HepG2 (cell line): Measurements from ENCODE around the gene HMCN1. TPM values are rescaled to one million over a fixed set of nuclear protein-coding genes. Genes with fewer than 3 reads are reported as not detected.

Experiments used
- ATAC-seq: fragments of 200-7000 bp; cut with Tn5 transposase; 3 replicates; pipeline ENCODE4 v1.9.1; 2020; ENCODE audit warnings: mild to moderate bottlenecking, moderate library complexity
- BruUV-seq: library from RNA; stranded (reverse); fragments of 400-500 nt; replicated peaks from 2 replicates; lab custom pipeline; 2021; lab: Mats Ljungman, UMichigan
- CTCF ChIA-PET: fragments of 300-600 bp; formaldehyde crosslinking; extraction: SDS; loops from one replicate; lab custom pipeline; 2021; ENCODE audit warnings: low total read pairs, inconsistent platforms, low intra/inter-chr PET ratio; lab: Yijun Ruan, JAX
- POLR2A ChIA-PET: fragments of 350-600 bp; sonication (Branson Sonifier 250); formaldehyde crosslinking; loops from one replicate; lab custom pipeline; 2020; ENCODE audit warnings: antibody characterized with exemption, inconsistent platforms; lab: Yijun Ruan, JAX
- DNase-seq: peaks from one replicate; pipeline ENCODE4 v3.0.0-alpha.2; 2015; ENCODE audit warnings: low spot score
- FAIRE-seq: peaks from 3 replicates; lab custom pipeline; 2011; peaks lifted over from hg19 to GRCh38; lab: Jason Lieb, UNC
- H2AFZ ChIP-seq: one replicate; pipeline ENCODE4 v1.6.1; 2011; ENCODE audit warnings: low read length, inconsistent platforms
- H3K27ac ChIP-seq: fragments of 300-600 bp; 3 replicates; pipeline ENCODE4 v1.8.0; 2011; ENCODE audit warnings: mixed run types, mild to moderate bottlenecking, mixed read lengths, low read length, inconsistent platforms; ENCODE audit not compliant: insufficient read depth; ENCODE audit errors: extremely low read length
- H3K27me3 ChIP-seq, 2 experiments: fragments of 200-600 bp in 1 of 2; 2 replicates in 1 of 2; 3 replicates in 1 of 2; pipeline versions ENCODE4 v1.6.0 to v1.8.0; 2011; ENCODE audit warnings: low read length in 2 of 2, mild to moderate bottlenecking in 2 of 2, moderate library complexity in 2 of 2, inconsistent platforms in 1 of 2; ENCODE audit not compliant: insufficient read depth in 2 of 2, control insufficient read depth in 1 of 2
- H3K36me3 ChIP-seq, 2 experiments: fragments of 200-600 bp in 1 of 2; replicated peaks in 1 of 2; 2 replicates in 1 of 2; 3 replicates in 1 of 2; pipeline versions ENCODE4 v1.5.1 to v1.8.0; 2011; ENCODE audit warnings: low read length in 2 of 2, inconsistent platforms in 1 of 2; ENCODE audit not compliant: insufficient read depth in 2 of 2, control insufficient read depth in 1 of 2
- H3K4me1 ChIP-seq: 2 replicates; pipeline ENCODE4 v1.5.1; 2012; ENCODE audit warnings: low read length, inconsistent platforms; ENCODE audit not compliant: insufficient read depth
- H3K4me2 ChIP-seq: 2 replicates; pipeline ENCODE4 v1.6.0; 2011; ENCODE audit warnings: low read depth, low read length, inconsistent platforms
- H3K4me3 ChIP-seq, 3 experiments: fragments of 200-600 bp in 1 of 3; sonication (generic), shearing (Covaris generic) in 1 of 3; replicated peaks in 1 of 3; 2 replicates each; pipeline ENCODE4 v1.5.1; 2011 to 2016; ENCODE audit warnings: low read length in 3 of 3, inconsistent platforms in 2 of 3, low read depth in 2 of 3, mild to moderate bottlenecking in 2 of 3, control low read depth in 1 of 3, mixed read lengths in 1 of 3; ENCODE audit not compliant: insufficient read depth in 1 of 3
- H3K79me2 ChIP-seq: one replicate; pipeline ENCODE4 v1.6.1; 2011; ENCODE audit warnings: low read length, inconsistent platforms; ENCODE audit not compliant: insufficient read depth
- H3K9ac ChIP-seq: 2 replicates; pipeline ENCODE4 v1.6.0; 2011; ENCODE audit warnings: mild to moderate bottlenecking, low read depth, low read length, inconsistent platforms; ENCODE audit not compliant: insufficient read depth
- H3K9me3 ChIP-seq: 2 replicates; pipeline ENCODE4 v1.5.1; 2012; ENCODE audit warnings: mild to moderate bottlenecking, low read length
- H4K20me1 ChIP-seq: 2 replicates; pipeline ENCODE4 v1.6.0; 2011; ENCODE audit warnings: inconsistent platforms, mild to moderate bottlenecking, low read length, moderate library complexity; ENCODE audit not compliant: insufficient read depth
- ATF3 ChIP-seq: sonication (generic); formaldehyde crosslinking; IDR thresholded peaks from 2 replicates; pipeline ENCODE4 v1.4.0; 2020; ENCODE audit warnings: missing genetic modification reagents
- ATF6 ChIP-seq: sonication (generic); formaldehyde crosslinking; conservative IDR thresholded peaks from 2 replicates; pipeline ENCODE4 v1.4.0; 2020; ENCODE audit warnings: missing genetic modification reagents
- BRF2 ChIP-seq: sonication (generic); formaldehyde crosslinking; IDR thresholded peaks from 2 replicates; pipeline ENCODE4 v1.8.1; 2022; ENCODE audit warnings: mild to moderate bottlenecking, missing genetic modification reagents
- CREB3 ChIP-seq: sonication (generic); formaldehyde crosslinking; IDR thresholded peaks from 2 replicates; pipeline ENCODE4 v1.5.0; 2020; ENCODE audit warnings: missing genetic modification reagents
- ELF1 ChIP-seq: sonication (generic); formaldehyde crosslinking; IDR thresholded peaks from 2 replicates; pipeline ENCODE4 v1.4.0; 2020; ENCODE audit warnings: missing genetic modification reagents
- HMGXB3 ChIP-seq: sonication (generic); formaldehyde crosslinking; IDR thresholded peaks from 2 replicates; pipeline ENCODE4 v1.4.0; 2020; ENCODE audit warnings: missing genetic modification reagents, borderline replicate concordance
- POGZ ChIP-seq: sonication (generic); formaldehyde crosslinking; IDR thresholded peaks from 2 replicates; pipeline ENCODE4 v1.4.0; 2020; ENCODE audit warnings: mild to moderate bottlenecking, missing genetic modification reagents
- POLR2AphosphoS2 ChIP-seq: IDR thresholded peaks from 2 replicates; pipeline ENCODE4 v1.6.1; 2011; ENCODE audit warnings: low read depth, low read length, improper control_type of control experiment
- RFX3 ChIP-seq: IDR thresholded peaks from 2 replicates; pipeline ENCODE4 v1.6.1; 2016; ENCODE audit warnings: missing biosample characterization, missing genetic modification reagents
- SMYD3 ChIP-seq: sonication (generic); formaldehyde crosslinking; IDR thresholded peaks from 2 replicates; pipeline ENCODE4 v1.8.1; 2023; ENCODE audit warnings: mild to moderate bottlenecking, missing genetic modification reagents
- ZC3H13 ChIP-seq: sonication (generic); formaldehyde crosslinking; IDR thresholded peaks from 2 replicates; pipeline ENCODE4 v1.8.1; 2023; ENCODE audit warnings: mild to moderate bottlenecking, missing genetic modification reagents, moderate library complexity
- ZNF577 ChIP-seq: sonication (generic); formaldehyde crosslinking; IDR thresholded peaks from 2 replicates; pipeline ENCODE4 v1.4.0; 2020; ENCODE audit warnings: mild to moderate bottlenecking, low read depth, missing genetic modification reagents, borderline replicate concordance
- ZSCAN12 ChIP-seq: sonication (generic); formaldehyde crosslinking; IDR thresholded peaks from 2 replicates; pipeline ENCODE4 v1.9.0; 2021; ENCODE audit warnings: mild to moderate bottlenecking, missing genetic modification reagents
- WGBS: methylation state at CpG from one replicate; pipeline ENCODE4 v1.1.6; 2017; ENCODE audit warnings: low lambda C conversion rate; 5-methylcytosine and 5-hydroxymethylcytosine counted together
- in situ Hi-C: cut with HindIII; loops from 2 replicates; pipeline ENCODE4 v1.10.0; 2017; ENCODE audit warnings: low pct_unique_long_range_greater_than_20kb; ENCODE audit not compliant: extremely low pct_ligation_motif_present
- intact Hi-C: fragments of 100-400 bp; cut with micrococcal nuclease; formaldehyde crosslinking; loops from one replicate; pipeline ENCODE4 v1.10.0; 2022; ENCODE audit not compliant: unreplicated experiment
- polyA plus RNA-seq, 8 experiments: library from polyadenylated mRNA; depleted of rRNA in 3 of 8; stranded (reverse) in 7 of 8; unstranded in 1 of 8; fragments of >200 nt; fragmentation: Illumina TruSeq in 4 of 8; extraction: Trizol in 4 of 8; gene quantifications; 2 replicates each; pipeline versions ENCODE4 v1.2.1 to v1.2.3, GENCODE V29; 2011 to 2016; ENCODE audit warnings: low read depth in 4 of 8, missing spikeins in 1 of 8, mixed read lengths in 1 of 8; ENCODE audit not compliant: insufficient read depth in 1 of 8
- total RNA-seq, 5 experiments: library from RNA; depleted of rRNA; stranded (reverse); fragments of >200 nt; fragmentation: Illumina TruSeq; extraction: Trizol; gene quantifications; 2 replicates each; pipeline ENCODE4 v1.2.3, GENCODE V29; 2016; ENCODE audit warnings: low read depth in 1 of 5

The HMCN1 gene
- total and polyA plus RNA-seq, 2 of the 13 experiments (the other 11 are each of a cell fraction or from before 2014, with no cell fraction given) = 0.03 TPM; not detected in 1

- ATAC-seq = no peak
Measured at GRCh38 chr1:186104459-186104858, 370.3 kb downstream of the HMCN1 start.

More at GRCh38 chr1:186104459-186104858, 370.3 kb downstream of the HMCN1 start:
- no peaks in the 10 kb centered on the region for H3K4me1 ChIP-seq
- CTCF ChIA-PET = no interaction called here
- H3K4me2 ChIP-seq = no peak overlapping the region
- H3K9ac ChIP-seq = no peak overlapping the region
- 0% methylated on average over 1 of the region's 1 CpG for WGBS
- FAIRE-seq (no peak), DNase-seq (no peak)
- TF ChIP-seq ZSCAN12 (CRISPR knock-in tag) = no peak
- TF ChIP-seq ATF6 (CRISPR knock-in tag) = no peak
- TF ChIP-seq POLR2AphosphoS2 = no peak
- no peak for TF ChIP-seq HMGXB3 (CRISPR knock-in tag)
- no peak for TF ChIP-seq ATF3 (CRISPR knock-in tag)
- no peak for TF ChIP-seq SMYD3 (CRISPR knock-in tag)
- no peak for TF ChIP-seq ZNF577 (CRISPR knock-in tag)
- no peak for TF ChIP-seq RFX3
- TF ChIP-seq ZC3H13 (CRISPR knock-in tag) = no peak
- no peak for TF ChIP-seq CREB3 (CRISPR knock-in tag)
- TF ChIP-seq POGZ = no peak
- no peak for TF ChIP-seq BRF2 (CRISPR knock-in tag)
- no peak for TF ChIP-seq ELF1 (CRISPR knock-in tag)
- no peak overlapping the region for H2AFZ ChIP-seq
- in situ Hi-C loops (no loop called here), intact Hi-C loops (no loop called here)
- H3K27me3 ChIP-seq = no peaks in the 10 kb centered on the region
- H3K36me3 ChIP-seq = no peaks in the 10 kb centered on the region
- POLR2A ChIA-PET = no interaction called here
- no peak overlapping the region for H3K4me3 ChIP-seq
- BruUV-seq = no TSS peak
- H3K27ac ChIP-seq = no peak overlapping the region
- no peaks in the 10 kb centered on the region for H4K20me1 ChIP-seq
- H3K9me3 ChIP-seq = no peaks in the 10 kb centered on the region
- H3K79me2 ChIP-seq = no peaks in the 10 kb centered on the region
